Measurements from ENCODE around the gene ADAMTSL1. TPM values are rescaled to one million over a fixed set of nuclear protein-coding genes. Genes with fewer than 3 reads are reported as not detected.

The ADAMTSL1 gene
- polyA plus RNA-seq, 4 donors, result 10.2 to 93.0 (median 19.4) TPM

DNA sequence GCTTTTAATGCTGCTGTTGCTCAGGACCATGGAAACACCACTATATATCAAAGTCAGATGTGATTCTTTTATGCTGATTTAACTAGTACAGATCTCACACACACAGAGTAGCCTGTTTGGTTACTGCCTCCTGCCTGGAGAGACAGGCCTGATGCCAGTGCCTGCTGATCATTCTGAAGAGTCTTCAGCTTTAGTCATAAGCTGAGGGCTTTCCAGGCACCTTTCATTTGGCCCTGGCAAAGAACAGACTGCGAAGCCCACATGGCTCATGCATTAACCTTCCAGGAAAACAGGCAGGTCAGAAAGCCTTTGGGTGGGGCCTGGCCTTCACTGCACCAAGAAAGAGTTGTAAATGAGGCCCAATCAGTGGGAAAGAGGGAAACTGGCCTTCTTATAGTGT is 414.3 kb downstream of the ADAMTSL1 start:
- DNase-seq (ENCODE audit: low read depth in 4 of 4, low spot score in 3 of 4), result no peak

DNA sequence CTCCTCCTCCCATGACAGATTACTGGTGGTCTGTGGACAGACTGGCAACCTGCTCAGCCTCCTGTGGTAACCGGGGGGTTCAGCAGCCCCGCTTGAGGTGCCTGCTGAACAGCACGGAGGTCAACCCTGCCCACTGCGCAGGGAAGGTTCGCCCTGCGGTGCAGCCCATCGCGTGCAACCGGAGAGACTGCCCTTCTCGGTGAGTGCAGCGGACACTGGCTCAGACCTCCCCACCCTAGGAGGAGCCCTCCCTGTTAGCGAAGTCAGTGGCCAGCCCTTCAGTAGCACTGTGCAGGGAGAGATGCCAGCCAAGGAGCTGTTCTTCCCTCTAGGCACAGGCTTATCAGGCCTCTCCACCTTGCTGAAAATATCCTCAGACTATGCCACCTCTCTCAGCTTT is 415.6 kb downstream of the ADAMTSL1 start:
- DNase-seq (ENCODE audit: low read depth in 4 of 4, low spot score in 3 of 4), result no peak

DNA sequence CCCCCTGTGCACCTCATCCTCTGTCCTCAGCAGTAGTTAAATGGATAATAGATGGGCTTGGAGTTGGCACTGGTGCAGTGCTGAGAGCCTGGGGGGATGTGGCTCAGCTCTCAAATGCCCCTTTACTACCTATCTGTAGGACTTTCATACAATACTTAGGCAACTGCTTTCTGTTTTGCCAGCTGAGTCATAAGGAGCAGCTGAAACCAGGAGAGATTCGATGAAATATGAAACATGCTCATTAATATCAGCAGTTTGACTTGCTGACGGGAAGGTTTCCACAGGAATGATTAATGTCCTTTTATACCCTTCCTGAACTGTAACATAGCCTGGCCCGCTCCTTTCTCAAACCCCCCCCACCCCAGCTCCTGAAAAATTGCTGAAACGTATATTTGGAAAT is 416.4 kb downstream of the ADAMTSL1 start:
- no peak for DNase-seq (ENCODE audit: low read depth in 4 of 4, low spot score in 3 of 4)

DNA sequence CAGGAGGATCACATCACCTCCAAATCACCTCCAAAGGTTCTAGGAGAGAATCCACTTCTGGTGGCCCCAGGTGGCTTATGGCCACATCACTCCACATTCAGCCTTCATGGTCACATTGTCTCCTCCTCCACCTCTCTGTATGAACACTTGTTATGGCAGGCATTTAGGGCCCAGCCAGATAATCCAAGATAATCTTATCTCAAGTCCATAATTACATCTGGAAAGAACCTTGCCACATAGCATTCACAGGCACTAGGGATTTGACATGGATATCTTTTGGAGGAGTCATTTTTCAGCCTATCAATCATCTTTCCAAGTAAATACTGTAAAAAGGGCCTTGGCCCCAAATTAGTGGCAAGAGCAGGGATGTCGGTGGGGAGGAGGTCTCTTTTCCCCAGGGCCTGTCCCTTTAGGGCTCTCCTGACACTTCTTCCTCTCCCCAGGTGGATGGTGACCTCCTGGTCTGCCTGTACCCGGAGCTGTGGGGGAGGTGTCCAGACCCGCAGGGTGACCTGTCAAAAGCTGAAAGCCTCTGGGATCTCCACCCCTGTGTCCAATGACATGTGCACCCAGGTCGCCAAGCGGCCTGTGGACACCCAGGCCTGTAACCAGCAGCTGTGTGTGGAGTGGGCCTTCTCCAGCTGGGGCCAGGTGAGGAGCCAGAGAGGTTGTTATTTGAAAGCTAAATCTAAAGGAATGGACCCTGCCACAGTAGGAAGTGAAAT is 418.2 kb downstream of the ADAMTSL1 start:
- no peak for DNase-seq (ENCODE audit: low read depth in 4 of 4, low spot score in 3 of 4)

DNA sequence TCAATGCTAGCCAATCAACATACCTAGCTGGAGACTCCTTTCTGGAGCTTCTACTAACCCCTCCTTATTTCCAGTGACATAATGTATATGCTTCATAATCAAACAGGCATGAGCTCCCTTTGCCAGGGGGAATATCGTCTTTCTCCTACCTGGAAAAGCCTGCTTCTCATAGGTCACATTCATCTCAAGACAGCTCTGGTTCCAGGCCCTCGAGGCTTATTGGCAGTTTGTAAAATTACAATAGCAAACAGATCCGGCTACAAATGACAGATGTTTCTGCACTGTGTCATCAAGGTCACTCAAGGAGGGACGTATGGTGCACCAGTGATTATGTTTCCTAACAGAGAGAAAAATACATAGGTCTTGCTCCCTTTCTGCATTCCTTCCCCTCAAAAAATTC is 419.1 kb downstream of the ADAMTSL1 start:
- no peak for DNase-seq (ENCODE audit: low read depth in 4 of 4, low spot score in 3 of 4)

DNA sequence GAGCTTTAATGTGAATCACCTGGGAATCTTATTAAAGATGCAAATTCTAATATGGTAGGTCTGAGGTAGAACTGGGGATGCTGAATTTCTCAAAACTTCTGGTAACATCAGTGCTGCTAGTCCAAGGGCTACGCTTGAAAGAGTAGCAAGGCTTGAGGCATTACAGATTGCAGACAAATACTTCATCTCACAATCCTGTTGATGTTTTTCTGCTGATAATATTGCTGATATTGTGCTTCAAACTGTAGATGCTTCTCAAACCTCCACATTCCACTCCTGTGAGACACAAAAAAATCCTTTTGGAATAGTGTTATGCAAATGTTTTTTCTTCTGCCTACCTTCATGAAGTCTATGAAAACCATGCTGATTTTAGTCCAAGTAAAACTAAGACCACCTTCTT is 419.5 kb downstream of the ADAMTSL1 start:
- DNase-seq (ENCODE audit: low read depth in 4 of 4, low spot score in 3 of 4), result no peak

DNA sequence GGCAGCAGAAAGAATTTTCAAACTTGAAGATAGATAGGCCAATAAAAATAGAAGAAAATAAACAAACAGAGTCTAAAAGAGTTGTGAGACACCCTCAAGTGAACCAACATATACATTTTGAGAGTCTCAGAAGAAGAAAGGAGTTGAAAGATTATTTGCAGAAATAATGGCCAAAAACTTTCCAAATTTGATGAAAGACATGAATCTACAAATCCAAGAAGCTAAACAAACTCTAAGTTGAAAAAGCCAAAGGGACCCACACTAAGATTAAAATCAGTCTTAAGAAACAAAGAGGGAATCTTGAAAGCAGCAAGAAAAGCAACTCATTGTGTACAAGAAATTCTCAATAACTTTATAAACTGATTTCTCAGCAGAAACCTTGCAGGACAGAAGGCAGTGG is 422.1 kb downstream of the ADAMTSL1 start:
- DNase-seq (ENCODE audit: low read depth in 4 of 4, low spot score in 3 of 4), result no peak

DNA sequence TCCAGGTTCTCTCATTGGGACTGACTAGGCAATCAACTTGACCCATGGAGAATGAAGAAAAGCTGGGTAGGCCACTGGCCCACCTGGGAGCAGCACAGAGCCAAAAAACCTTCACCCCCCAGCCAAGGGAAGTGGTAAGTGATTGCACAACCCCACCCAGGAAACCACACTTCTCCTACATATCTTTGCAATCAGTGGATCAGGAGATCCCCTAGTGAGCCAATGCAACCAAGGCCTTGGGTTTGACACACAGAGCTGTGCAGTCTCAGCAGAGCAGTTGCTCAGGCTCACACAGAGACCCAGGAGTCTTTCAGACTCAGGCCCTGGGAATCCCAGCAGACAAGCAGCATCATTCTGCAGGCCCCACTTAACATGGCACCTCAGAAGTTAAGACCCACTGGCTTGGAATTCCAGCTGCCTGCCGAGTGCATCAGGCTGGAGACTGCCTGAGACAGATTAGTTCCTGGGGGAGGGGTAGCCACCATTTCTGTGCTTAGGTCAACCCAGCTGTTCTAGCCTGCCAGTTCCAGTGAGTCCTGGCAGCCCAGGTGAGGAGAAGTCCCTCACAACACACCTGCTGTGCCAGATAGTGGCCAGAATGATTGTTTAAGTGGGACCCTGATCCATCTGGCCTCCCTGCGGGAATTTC is 422.7 kb downstream of the ADAMTSL1 start:
- DNase-seq (ENCODE audit: low read depth in 4 of 4, low spot score in 3 of 4), result no peak

DNA sequence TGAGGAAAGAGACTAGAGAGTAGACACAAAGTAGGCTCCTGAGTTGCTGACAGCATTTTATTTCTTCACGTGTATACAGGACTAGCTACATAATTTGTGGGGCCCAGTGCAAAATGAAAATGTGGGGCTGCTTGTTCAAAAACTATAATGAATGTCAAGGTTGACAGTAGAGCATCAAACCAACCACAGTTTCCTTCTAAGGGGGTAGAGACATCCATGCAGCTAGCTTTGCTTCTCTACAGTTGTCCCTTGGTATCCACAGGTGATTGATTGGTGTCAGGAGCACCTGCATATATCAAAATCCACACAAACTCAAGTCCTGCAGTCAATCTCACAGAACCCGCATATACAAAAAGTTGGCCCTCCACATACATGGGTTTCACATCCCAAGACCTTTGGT is 429.5 kb downstream of the ADAMTSL1 start:
- no peak for DNase-seq (ENCODE audit: low read depth in 4 of 4, low spot score in 3 of 4)

DNA sequence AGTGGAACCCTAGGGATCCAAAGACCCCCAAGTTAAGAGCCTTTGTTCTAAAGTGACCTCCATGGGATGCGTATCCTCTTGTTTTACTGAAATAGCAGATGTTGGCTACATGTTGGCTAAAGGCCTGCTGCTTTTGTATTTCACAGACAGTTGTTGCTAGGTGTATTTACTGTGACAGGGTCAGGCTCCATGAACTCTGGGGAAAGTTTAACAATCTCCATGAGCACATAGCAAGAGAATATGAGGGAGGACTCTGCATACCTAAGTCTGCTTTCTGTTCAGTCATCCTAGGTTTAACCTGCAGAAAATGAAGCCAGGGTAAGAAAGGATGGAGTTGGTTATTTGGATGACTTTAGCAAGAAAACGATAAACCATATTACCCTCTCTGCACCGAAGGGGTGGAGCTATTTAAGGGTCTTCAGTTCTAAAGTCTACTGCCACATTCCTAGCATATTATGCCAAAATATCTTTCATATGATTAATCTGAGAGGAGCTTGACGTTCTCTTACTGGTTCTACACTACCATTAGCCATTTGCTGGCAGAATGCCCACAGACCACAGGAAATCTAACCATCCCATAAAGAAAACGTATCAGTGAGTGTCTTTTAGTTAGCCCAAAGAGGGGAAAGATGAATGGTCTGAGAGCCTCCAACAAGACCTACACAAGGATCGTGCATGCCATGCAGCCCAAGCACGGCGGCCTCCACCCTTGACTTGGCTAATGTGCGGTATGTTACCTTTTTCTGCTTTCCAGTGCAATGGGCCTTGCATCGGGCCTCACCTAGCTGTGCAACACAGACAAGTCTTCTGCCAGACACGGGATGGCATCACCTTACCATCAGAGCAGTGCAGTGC is 431.3 kb downstream of the ADAMTSL1 start:
- DNase-seq (ENCODE audit: low read depth in 4 of 4, low spot score in 3 of 4), result no peak

DNA sequence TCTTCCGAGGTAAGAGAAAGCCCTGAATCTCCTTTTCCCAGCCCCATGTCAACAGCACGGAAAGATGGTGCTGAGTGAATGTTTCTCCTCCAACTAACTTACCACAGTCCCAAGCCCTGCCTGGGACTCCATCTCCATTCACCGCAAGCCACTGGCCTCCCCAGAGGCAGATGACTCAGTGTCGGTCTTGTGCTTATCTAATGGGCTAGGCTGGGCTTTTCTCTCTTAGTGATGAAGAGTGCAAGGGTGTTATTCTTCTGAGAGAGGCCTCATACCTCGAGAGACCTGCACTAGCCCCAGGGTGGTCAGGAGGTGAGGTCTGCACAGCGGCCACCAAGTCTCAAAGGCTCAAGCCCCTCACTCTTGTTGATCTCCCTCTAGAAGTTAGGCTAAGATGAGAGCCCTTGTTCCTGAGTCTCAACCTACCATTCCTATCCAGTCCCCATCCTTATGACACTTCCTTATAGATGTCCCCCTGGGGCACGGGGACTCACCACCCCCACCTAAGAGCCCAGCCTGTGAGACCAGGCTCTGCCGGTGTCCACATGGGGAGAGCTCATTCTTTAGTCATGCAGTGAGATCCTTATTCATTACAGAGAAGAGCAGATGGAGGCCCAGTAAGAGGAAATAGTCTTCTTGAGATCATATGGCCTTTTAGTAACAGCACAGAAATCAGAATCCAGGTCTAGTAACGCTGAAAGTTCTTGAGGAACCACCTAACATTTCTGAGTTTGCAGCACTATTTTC is 432.1 kb downstream of the ADAMTSL1 start:
- DNase-seq (ENCODE audit: low read depth in 4 of 4, low spot score in 3 of 4), result no peak

DNA sequence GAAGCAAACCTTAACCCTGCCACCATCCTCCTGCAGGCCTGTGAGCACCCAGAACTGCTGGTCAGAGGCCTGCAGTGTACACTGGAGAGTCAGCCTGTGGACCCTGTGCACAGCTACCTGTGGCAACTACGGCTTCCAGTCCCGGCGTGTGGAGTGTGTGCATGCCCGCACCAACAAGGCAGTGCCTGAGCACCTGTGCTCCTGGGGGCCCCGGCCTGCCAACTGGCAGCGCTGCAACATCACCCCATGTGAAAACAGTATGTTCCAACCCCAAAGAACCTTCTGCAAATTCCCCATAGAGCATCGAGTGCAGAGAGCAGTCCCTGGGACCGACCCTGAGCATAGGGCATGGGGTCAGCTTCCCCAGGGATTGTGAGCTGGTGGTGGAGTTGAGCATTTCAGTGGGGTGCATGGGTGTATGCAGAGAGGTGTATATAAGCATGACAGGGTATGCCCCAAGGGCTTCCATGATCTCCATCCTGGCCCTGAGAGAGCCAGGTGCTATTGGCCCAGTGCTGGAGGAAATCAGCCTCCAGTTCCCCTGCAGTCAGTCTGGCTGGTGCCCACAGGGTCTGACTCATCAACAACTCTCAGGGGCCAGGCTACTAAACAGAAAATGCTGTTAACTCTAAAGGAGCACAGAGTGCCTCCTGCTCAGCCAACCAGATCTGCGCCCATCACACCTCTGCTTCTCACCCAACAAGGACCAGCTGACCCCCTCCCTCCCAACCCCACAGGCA is 432.9 kb downstream of the ADAMTSL1 start:
- no peak for DNase-seq (ENCODE audit: low read depth in 4 of 4, low spot score in 3 of 4)

DNA sequence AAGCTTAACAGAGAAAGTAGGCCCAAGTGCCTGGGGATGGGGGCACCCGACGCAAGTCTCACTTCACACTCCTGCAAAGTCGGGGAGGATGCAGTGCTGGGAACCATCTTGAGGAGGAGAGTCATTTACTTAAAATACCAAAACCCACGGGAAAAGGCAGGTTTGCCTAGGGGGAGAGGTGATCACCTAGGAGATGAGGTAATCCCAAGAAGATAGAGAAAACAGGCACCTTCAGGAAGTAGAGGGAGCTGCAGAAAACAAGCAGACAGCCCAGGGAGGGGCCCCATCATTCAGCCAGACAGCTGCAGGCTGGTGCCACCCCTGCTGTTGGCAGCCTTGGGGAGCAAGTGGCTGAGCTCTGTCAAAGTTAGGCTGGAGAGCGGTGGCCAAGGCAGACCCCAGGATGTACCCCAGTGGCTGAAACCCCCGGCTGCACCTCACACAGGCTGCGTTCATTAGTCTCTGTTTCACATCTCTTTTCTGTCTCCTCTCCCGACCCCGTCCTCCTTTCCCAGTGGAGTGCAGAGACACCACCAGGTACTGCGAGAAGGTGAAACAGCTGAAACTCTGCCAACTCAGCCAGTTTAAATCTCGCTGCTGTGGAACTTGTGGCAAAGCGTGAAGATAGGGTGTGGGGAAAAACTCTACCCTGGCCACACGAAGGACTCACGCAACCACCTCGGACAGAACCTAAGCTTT is 434.1 kb downstream of the ADAMTSL1 start:
- no peak for DNase-seq (ENCODE audit: low read depth in 4 of 4, low spot score in 3 of 4)

DNA sequence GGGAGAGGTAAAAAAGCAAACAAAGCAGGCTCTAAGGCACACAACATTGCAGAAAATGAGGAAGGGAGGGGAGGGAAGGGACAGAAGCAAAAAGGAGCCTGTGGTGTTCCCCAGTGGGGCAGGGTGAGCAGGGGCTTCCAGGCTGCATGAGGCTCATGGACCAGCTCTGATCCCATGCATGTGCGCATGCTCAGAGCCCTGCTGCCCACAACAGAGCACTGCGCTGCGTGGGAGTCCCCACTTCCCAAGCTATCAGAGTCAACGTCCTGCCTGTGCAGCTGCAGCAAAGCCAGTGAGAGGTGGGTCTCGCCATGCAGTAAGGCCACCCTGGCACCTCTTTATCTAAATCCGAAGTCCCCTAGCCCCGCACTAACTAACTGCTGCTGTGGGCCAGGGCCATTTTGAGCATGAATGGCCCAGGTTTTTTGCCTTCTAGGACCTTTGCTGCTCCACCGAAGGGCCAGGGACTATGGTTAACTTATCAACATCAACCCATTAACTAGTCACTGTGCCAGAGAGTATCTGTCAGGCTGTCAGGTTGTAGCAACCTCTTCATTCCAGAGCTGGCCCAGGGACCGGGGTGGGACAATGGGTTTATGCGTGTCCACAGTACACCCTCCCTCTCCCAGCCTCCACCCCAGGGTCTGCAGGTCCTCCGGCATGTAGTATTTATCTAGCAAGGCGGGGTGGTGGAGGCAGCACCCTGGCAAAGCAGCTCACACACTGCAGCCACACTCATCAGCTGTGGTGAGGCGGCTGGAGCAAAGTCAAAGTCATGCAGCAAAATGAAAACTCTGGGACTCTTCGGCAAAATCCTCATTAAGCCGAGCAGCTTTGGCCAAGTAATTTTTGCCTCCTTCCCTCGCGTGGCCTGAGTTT is 435.4 kb downstream of the ADAMTSL1 start:
- DNase-seq (ENCODE audit: low read depth in 4 of 4, low spot score in 3 of 4), result no peak

DNA sequence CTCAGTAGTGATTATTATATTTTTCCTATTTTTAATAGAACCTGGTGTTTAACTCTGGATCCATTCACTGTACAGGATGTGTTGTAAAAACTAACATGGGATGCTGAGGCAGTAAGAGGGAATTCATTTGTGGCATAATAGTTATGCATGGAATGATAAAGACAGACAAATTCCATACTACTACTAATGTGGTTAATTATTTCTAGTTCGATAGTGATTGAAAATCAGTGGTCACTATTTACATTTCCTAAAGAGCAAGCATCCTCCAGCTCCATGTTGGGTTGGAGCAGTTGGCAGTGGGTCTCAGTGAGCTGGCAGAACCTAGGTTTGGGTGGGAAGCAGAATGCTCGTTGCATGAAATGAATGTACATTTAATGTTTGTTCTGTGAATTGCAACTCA is 436.5 kb downstream of the ADAMTSL1 start:
- DNase-seq (ENCODE audit: low read depth in 4 of 4, low spot score in 3 of 4), result no peak

DNA sequence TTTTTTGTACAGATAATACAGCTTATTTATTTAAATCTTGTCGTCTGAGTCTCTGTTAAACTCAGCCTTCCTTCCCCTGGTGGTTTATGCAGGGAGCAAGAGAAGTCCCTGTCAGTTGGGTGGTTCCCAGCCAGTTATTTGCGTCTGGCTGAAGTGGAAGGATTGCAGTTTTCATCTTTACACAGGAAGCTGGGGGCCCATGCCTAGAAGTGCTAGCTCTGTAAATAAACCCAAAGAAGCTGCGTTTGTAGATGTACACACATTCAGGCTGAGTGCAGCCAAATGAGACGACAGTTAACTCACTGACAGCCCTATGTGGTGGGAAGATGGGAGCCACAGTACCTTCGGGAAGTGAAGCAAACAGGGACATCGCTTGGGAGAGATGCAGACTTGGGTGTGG is 437.0 kb downstream of the ADAMTSL1 start:
- no peak for DNase-seq (ENCODE audit: low read depth in 4 of 4, low spot score in 3 of 4)

DNA sequence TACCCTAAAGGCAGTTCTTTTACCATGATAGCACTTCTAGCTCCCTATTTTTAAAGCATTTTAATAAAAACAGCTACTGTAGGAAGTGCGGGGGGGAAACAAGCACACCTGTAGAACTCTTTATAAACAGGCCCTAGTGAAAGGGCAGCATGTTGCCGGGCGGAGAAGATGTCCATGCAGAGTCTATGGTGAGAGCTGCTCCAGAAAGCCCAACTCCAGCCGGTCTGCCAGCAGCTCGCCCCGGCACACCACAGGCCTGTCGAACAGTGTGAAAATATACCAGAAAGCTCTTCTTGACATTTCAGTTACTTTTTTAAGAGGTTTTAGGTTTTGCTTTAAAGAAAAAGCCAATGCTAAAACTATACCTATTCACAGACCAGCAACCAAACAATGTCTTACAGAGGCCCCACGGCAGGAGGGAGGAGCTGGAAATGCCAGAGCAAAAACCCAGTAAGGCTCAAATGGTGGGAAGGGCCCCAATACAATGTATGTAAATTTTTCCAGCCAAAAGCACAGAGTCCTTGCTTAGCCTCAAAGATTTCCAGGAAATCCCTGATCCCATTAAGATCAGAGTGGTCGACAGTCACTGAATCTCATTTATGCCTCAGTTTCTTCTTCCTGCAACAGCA is 437.9 kb downstream of the ADAMTSL1 start:
- no peak for DNase-seq (ENCODE audit: low read depth in 4 of 4, low spot score in 3 of 4)
